Measurements from ENCODE around the gene PITX3.
"Not testable (repeated sequence)": the region's sequence is repeated elsewhere in the genome, so short reads cannot be mapped to it uniquely, and the experiment has no call there.

PITX3 gene

GRCh38 chr10:102225646-102226541 is 15.4 kb downstream of the PITX3 start, which contains the start of gene ELOVL3:
Gene ELOVL3, plus strand, starts transcription at chr10:102226299. Its CDS starts 250 bp downstream, at chr10:102226549.
- H3K4me3 ChIP-seq (ENCODE audit: low read length), result peak within 1 kb of the TSS; percentile 21
- no peak for TF ChIP-seq CTCF (IDR thresholded peaks at IDR 0.05; ENCODE audit: insufficient read depth, low read depth, low read length, missing control alignments)

GRCh38 chr10:102222797-102223196 is 18.5 kb downstream of the PITX3 start:
- DNase-seq (ENCODE audit: low read depth), result no peak
- no peak overlapping the region for H3K4me3 ChIP-seq (ENCODE audit: low read length)
- TF ChIP-seq CTCF (IDR thresholded peaks at IDR 0.05; ENCODE audit: insufficient read depth, low read depth, low read length, missing control alignments), result no peak

More at GRCh38 chr10:102225646-102226541, 15.4 kb downstream of the PITX3 start, which contains the start of gene ELOVL3:
- peak; percentile 95 for DNase-seq (ENCODE audit: low read depth)

GRCh38 chr10:102220612-102221011 is 20.7 kb downstream of the PITX3 start:
- no peak overlapping the region for H3K4me3 ChIP-seq (ENCODE audit: low read length)
- no peak for TF ChIP-seq CTCF (IDR thresholded peaks at IDR 0.05; ENCODE audit: insufficient read depth, low read depth, low read length, missing control alignments)

GRCh38 chr10:102219370-102219769 is 21.9 kb downstream of the PITX3 start:
- TF ChIP-seq CTCF (IDR thresholded peaks at IDR 0.05; ENCODE audit: insufficient read depth, low read depth, low read length, missing control alignments), result no peak
- no peak for DNase-seq (ENCODE audit: low read depth)
- H3K4me3 ChIP-seq (ENCODE audit: low read length), result no peak overlapping the region

More at GRCh38 chr10:102220612-102221011, 20.7 kb downstream of the PITX3 start:
- peak; percentile 34 for DNase-seq (ENCODE audit: low read depth)

GRCh38 chr10:102213599-102213998 is 27.7 kb downstream of the PITX3 start:
- DNase-seq (ENCODE audit: low read depth); H3K4me3 ChIP-seq (ENCODE audit: low read length): not testable (repeated sequence)

GRCh38 chr10:102211615-102212299 is 29.6 kb downstream of the PITX3 start:
- no peak for TF ChIP-seq CTCF (IDR thresholded peaks at IDR 0.05; ENCODE audit: insufficient read depth, low read depth, low read length, missing control alignments)
- no peak for DNase-seq (ENCODE audit: low read depth)
- H3K4me3 ChIP-seq (ENCODE audit: low read length), result no peak overlapping the region

- H3K4me3 ChIP-seq (ENCODE audit: low read length), result no peak overlapping the region
- no peak for DNase-seq (ENCODE audit: low read depth)
- TF ChIP-seq CTCF (IDR thresholded peaks at IDR 0.05; ENCODE audit: insufficient read depth, low read depth, low read length, missing control alignments), result no peak
Measured at GRCh38 chr10:102208311-102209035, 32.8 kb downstream of the PITX3 start.
